Stimulated activated CD8-positive, alpha-beta memory T cell treated with anti-CD3 and anti-CD28 coated beads, Interleukin-12 subunit alpha, Interleukin-12 subunit beta, amount 100 ng/mL, for 24 hours (primary cell): ENCODE results near the gene SLC24A5.

Experiments
- DNase-seq: peaks from one replicate; pipeline ENCODE4 v3.0.0-alpha.2; 2020; ENCODE audit errors: extremely low read depth

SLC24A5 gene

DNA sequence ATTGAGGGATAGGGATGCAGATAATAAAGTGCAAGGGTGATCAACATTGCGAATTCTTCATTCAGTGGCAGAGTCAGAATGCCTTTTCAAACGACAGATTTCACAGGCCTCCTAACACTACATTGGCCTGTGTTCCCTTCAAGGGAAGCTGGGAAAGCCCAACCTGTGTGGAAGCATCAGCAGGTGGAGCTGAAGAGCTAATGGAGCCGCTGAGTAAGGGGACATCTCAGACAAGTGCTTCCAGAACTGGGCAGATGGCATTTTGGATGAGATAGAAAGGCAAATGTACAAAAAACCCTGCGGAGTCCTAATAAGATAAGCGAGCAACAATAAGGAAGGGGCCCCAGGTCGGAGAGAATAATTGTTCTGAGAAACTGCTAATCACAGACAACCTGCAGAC, 8.5 kb upstream of the SLC24A5 start:
- DNase-seq = no peak

DNA sequence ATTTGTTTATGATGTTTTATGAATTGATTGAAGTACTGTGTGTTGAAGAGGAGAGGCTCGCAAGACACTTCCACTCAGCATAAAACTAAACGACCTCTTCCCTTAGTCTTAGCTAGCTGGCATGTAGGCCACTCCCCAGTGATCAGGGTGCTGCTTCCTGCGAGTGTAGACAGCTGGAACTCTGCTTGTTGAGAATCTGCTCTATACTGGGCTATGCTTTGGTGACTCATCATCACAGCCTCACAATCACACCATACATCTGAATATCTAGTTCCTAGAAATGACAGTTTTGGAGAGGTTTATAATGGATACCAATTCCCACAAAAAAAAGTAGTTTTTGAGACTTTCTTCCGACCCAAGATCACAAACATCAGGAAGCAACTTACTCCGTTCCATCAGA, 1.5 kb upstream of the SLC24A5 start:
- no peak for DNase-seq

DNA sequence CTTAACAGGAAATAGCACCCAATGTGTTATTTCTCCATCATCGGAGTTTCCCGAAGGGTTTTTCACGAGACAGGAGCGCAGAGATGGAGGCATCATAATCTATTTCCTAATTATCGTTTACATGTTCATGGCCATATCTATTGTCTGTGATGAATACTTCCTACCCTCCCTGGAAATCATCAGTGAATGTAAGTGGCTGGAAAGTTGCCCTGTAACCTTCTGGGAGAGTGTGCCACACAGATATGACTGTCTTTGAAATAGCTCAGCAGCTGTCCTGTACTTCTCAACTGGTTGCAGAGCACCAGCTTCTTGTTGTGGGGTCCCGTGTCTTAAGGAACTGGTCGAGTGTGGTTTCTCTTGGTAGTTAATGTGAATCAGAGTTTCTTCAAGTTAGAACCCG, 1.1 kb downstream of the SLC24A5 start:
- DNase-seq = no peak

DNA sequence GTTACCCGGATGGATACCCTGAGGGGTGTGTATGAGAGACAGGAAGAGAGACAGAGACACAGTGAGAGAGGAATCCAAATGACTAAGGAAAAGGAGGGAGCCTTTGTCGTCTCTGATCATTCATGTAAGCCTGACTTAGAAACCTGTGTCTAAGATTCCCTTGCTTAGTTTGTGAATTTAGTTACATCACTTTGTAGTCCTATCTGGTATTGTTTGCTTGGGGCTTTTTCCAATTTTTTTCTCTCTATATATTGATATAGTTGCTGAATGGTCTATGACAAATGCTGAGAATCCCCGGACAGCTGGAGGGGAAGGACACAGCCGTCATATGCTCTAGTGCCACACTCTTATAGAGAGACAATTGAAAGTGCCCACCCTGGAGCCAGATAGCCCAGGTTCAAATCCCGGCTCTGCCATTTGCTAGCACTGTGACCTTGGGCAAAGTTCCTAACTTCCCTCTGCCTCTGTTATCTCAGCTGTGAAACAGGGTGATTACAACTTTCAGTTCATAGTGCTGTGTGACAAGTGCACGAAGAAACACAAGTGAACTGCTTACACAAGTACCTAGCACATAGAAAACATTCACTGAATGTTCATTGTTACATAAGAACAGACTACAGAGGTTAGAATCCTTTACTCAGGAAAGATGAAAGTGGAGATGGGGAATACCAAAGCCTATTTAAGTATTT, 6.0 kb downstream of the SLC24A5 start:
- no peak for DNase-seq

DNA sequence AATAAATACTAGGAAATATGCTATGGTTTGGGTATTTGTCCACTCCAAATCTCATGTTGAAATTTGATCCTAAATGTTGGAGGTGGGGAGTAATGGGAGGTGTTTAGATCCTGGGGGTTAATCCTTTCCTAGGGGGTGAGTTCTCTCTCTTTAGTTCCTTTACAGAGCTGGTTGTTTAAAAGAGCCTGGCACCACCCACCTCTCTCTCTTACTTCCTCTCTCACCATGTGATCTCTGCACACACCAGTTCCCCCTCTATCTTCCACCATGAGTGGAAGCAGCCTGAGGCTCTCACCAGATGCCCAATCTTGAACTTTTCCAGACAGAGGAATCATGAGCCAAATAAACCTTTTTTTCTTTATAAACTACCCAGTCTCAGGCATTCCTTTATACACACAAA, 10.5 kb downstream of the SLC24A5 start:
- no peak for DNase-seq

DNA sequence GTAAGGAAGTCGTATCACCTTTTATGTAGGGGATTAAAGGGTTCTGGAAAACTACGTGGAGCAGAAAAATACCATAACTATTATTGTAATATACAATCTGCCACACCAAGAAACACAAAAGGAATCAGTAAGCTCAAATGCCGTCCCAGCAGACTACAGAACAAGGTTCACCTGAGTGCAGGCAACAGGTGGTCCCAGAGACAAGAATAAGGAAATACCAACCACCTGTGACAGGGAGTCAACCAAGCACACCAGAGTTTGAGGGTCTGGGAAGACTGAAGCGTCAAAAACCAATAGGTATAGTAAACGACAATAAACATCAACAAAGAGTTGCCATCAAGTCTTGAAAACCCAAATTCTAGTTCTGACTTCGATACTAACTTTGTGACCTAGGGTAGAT, 12.1 kb downstream of the SLC24A5 start:
- no peak for DNase-seq

DNA sequence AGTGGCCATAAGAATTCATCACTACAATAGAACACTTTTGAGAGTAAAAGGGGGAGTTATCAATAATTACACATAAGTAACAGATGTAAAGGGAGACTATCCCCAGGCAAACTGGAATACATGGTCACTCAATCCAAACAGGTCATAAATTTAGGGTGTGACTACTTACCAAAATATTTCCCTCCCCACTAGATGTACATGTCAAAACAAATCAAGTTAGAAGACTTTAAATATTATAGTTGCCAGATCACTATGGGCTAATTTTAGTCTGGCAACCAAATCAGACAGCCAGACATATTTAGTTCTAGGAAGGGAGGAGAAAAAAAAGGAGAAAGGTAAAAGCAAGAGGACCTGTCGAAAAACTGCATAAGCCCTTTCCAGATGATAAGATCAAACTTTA, 23.1 kb downstream of the SLC24A5 start:
- DNase-seq = no peak

DNA sequence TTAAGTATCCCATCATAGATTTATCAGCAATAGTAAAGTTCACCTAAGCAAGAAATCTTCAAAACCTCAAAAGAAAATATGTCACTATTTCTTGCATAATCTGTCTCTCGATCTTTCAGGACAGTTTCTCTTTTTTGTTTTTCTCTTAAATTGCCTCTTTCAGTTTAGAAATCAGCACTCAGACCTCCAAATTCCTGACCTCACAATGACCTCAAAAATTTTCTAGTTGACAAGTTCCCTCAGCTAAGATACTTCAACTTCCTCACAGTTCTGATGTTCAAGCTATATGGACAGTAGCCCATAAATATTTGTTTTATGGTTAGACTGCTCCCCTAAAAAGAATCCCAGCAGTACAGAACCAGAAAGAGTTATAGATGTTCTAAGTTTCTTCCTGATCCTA, 24.1 kb downstream of the SLC24A5 start:
- DNase-seq = no peak

DNA sequence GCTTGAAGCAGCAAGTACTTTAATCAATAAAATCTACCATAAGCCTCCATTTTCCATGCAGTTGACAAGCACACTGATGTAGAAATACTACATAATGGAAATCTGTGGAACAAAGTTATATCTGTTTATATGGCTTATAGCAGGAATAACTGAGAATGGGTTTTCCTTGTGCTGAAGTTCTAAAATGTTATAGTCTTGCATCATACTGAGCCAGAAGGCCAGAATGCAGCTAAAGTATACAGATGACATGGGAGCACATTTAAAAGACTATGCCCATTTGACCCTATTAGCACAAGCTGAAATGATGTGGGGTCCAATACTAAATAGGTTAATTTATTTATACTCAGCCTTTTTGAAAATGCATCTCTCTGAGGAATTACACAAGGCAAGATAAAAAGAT, 25.1 kb downstream of the SLC24A5 start:
- DNase-seq = no peak

DNA sequence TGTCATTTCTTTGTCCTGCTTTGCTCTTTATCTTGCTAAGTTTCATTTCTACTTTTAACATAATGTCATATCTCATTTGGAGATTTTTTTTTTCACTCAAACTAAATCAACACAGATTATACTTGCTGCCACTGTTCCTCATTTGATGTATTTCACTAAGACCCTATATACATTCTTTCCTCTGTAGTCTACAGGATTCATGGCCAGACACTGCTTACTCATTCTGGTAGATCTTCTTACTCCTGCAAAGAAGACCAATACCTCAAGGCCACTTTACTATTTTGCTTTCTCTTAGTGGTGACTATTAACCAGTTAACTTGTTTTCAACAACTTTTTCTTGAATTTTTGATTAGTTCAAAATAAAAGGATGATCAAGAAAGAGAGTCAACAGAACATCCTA, 26.6 kb downstream of the SLC24A5 start:
- no peak for DNase-seq

DNA sequence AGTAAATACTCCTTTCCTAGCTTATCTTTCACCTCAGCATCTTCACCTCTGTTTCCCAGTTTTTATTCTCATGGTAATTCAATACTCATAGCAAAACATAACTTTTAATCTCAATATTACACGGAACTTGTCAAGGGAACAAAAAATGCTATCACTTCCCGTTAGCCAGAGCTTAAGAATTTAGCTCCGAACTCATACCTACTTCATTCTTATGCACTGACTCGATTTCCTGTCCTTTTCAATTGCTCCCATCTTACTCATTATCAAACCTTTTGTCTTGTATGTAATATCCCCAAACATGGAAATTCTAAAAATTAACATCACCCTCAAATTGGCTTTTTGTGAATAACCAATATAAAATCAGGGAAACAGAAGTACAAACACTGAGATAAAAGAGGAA, 29.1 kb downstream of the SLC24A5 start:
- DNase-seq = no peak

DNA sequence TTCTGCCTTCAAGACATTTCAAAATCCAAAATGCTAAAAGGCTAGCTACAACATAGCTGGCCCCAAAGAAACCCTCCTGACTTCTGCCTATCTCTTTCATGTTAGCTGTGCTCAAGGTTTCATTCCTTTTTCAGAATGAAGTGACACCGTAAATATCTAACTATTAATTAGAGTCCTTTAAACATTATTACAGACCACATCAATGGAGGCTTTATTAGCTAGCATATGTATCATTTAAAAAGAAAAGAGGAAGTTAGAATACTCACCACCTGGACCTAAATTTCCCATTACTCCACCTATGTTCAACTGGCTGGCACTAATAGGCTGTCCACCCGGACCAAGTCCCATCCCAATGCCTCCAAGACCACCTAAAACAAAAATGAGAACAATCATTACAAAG, 32.7 kb downstream of the SLC24A5 start:
- DNase-seq = no peak

DNA sequence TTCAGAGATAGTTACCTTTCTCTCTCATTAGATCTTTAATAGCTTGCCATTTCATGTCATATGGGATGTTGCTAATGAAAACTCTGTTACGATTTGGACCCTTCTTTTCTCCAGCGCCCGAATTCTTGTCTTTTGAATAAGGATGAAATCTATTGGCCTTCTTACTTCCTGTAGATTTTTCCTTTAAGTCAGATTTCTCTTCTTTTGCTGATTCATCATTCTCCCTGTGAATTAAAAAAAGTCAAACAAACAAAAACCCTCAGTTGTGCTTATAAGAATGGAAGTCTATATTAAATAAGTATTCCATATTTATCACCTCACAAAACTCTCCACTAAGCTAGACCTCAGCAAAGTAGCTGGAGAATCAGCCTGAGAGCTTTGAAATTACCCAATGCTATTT, 47.8 kb downstream of the SLC24A5 start:
- DNase-seq = no peak

DNA sequence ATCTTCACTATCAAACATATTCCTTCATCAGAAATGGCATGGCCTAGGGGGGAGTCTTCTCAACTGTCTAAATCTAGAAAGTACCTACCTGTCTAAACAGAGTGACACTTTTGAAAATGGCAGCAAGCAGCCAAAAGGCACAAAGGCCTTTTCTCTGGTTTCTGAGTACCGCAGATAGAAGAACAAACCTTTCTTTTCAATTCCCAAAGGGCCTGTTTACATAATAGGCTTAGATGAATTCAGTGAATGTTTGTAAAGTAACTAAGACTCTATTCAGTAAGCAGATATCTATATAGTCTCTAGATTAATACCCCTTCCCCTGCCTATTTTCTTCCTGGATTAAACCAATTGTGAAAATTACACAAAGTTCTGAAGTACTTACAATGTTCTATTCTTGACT, 50.2 kb downstream of the SLC24A5 start:
- no peak for DNase-seq

DNA sequence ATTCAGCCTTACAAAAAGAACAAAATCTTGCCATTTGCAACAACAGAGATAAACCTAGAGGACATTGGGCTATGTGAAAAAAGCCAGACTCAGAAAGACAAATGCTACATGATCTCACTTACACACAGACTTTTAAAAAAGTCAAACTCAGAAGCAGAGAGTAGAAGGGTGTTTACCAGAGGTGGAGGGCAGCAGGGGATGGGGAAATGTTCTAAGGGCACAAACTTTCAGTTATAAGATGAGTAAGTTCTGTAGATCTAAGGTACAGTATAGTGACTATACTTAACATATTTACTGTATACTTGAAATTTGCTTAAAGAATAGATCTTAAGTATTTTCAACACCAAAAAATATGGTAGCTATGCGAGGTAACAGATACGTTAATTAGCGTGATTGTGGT, 54.3 kb downstream of the SLC24A5 start:
- DNase-seq = no peak

DNA sequence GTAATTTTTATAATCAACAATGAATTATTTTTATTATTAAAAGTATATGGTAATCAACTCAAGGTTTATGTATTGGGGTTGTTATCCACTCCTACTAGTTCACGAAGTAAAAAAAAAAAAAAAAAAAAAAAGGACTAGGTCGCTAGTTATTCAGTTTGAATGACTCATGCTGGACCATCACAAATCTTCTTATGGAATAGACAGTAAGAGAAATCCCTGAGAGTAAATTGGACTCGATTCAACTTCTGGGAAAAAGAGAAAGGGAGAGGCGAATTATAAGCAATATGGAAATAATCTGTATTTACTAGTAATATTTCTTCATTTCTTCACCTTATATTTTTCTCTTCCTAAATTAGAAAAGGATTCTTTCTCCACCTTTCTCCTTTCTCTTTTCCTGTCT, 55.3 kb downstream of the SLC24A5 start:
- DNase-seq = no peak

DNA sequence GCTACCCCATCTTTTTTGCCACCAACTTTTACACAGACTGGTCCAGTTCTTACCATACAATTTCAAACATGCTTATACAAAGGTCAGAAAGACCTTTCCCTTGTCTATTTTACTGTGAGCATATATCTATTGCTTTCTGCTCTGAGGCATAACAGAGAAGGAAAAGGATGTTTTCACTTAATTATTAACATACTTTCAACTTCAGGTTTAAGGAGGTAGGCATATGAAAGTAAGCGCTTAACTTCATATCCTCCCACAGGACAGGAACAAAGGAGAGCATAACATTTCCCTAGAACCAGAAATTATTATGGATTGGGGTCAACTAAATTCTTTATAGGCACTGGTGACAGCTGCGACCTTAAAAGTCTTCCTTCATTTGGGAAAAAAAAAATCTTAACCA, 56.2 kb downstream of the SLC24A5 start:
- no peak for DNase-seq

DNA sequence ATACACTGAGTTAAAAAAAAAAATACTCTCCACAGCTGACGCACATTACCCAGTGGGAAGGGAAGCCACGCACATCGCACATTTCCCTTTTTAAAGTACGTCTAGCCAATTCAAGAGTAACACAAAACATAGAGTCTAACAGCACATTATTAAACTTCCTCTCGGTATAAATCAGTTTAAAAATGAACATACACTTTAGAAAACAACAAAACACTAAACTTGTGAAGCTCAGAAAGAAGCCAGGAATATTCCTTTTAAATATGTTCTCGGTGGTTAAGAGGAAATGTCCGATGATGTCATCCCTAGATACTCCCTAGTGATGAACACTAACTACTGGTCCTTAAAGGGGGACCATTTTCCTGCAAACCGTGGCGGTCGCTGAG, 56.6 kb downstream of the SLC24A5 start:
- DNase-seq = no peak

DNA sequence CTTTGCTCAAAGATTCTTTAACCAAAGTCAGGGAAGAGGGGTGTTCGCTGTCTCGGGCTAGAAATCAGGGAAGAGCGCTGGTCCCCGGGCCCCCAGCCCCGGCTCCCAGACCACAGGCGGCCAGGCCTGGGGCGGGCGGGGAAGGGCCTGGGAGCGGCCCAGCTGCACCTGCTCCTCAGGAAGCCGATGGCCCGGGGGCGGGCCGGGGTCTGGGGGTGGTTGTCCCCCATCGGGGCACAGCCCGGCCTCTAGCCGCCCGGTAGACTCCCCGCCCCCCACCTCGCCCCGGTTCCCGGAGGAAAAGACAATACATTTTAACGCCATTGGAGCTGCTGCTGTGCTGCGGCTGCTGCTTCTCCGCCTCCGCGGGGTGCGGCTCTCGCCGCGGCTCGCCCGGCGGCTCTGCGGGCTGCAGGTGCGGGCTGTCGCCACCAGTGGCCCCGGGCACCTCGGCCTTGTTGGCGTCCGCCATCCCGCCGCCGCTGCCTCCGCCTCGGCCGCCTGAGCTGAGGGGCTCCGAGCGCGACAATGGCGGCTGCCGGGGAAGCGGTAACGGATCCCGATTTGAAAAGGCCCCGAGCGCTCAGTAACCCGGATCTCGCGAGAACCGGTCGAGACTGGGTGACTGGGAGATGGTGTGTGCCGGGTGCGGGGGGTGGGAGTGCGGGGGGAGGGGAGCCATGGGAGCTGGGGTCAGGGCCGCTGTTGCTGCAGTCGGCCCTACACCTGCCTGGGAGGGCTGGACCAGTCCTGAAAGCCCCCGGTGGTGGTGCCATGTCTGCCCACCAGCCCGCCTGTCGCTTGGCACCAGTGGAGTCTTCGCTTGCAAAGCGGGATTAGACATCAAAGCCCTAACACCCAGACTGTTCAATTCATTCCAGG, 57.2 kb downstream of the SLC24A5 start, which contains the start of gene MYEF2:
TSS of gene MYEF2 (minus strand) at position 530 of the 882 bp plus-strand sequence. CDS start at position 472, 58 bp downstream.
- peak; percentile 33 for DNase-seq

DNA sequence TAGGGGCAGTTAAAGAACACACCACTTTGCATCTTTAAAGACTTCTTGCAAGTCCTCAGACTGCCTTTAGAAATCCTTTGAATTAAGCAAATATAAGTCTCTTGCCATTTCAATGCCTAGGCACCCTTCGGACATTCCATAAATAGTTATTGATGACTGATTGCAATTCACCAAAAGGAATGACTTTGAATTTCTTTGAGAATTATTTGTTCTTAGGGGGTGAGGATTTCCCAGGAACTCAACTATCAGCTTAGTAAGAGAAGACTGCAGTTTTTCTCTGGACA, 57.8 kb downstream of the SLC24A5 start:
- no peak for DNase-seq

DNA sequence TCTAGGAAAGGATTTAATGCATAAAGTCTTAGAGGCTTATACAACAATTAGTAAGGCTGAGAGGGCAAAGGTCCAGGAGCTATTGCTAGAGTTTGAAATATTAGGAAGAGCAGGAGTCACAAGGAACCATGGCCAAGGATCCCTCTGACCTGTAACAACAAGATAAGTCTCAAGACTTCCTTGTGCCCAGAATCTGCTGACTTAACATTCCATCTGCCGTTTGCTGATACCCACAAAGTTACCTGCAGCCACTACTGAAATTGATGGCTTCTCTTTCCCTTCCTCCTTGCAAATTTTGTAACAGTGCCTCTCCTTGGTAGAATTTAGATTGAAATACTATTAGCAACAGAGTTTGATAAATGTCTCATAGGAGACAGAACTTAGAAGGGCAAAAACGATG, 62.0 kb downstream of the SLC24A5 start:
- DNase-seq = no peak

DNA sequence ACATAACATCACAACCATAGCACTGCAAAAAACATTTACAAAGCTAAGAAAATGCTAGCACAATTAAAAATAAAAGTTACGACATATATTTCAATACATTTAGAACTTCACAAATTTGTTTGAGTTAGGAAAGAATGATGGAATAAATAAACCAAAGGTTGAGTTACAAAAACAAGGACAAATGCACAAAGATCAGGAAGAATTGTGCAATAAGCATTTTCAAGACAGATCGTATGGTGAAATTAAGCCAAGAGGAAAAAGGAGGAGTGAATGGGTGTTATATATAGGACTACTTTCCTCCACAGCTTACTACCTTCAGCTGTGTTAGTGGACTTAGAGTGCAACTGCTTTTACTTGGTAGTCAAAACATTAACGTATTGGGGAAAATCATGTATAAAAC, 64.7 kb downstream of the SLC24A5 start:
- DNase-seq = no peak

DNA sequence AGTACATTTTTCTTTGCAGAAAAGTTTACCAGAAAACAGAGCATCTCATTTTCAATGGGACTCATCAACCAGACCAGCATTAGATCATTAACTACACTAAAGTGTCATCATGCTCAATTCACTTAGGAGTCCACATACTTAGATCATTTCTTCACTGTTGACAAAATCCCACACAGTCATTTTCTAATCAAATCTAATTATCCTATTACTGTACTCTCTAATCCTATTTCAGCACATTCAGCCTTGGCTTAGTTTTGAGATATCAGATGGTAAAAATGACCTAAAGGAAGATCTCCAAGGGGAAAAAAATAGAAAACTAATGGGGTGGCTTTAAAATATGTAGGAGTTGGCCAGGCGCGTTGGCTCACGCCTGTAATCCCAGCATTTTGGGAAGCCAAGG, 65.5 kb downstream of the SLC24A5 start:
- DNase-seq = no peak
